WTC11 (cell line): ENCODE results near the gene CTAGE9. TPM values are rescaled to one million over a fixed set of nuclear protein-coding genes. Genes with fewer than 3 reads are reported as not detected.

Experiments used
- ATAC-seq: fragments of 200-7000 bp; cut with Tn5 transposase; 2 replicates; pipeline ENCODE4 v1.10.0; 2021; ENCODE audit warnings: mild to moderate bottlenecking, moderate library complexity
- CTCF ChIA-PET: fragments of 300-600 bp; sonication (Branson Sonifier 250); formaldehyde crosslinking; loops from one replicate; lab custom pipeline; 2021; ENCODE audit warnings: antibody characterized with exemption; lab: Charles Lee
- POLR2A ChIA-PET: fragments of 350-600 bp; sonication (Branson Sonifier 250); formaldehyde crosslinking; loops from one replicate; lab custom pipeline; 2021; ENCODE audit warnings: antibody characterized with exemption; lab: Charles Lee
- DNase-seq: peaks from one replicate; pipeline ENCODE4 v3.0.0; 2021; ENCODE audit warnings: low spot score
- H3K27ac Mint-ChIP-seq: 2 replicates; pipeline ENCODE4 v1.8.0; 2021; ENCODE audit warnings: mixed read lengths
- H3K27me3 Mint-ChIP-seq: 2 replicates; pipeline ENCODE4 v1.8.0; 2021; ENCODE audit warnings: low read depth, mild to moderate bottlenecking, moderate library complexity, mixed read lengths
- H3K36me3 Mint-ChIP-seq: 2 replicates; pipeline ENCODE4 v1.8.0; 2021; ENCODE audit warnings: mixed read lengths
- H3K4me1 Mint-ChIP-seq: 2 replicates; pipeline ENCODE4 v1.8.0; 2022; ENCODE audit warnings: mixed read lengths
- H3K4me3 Mint-ChIP-seq: 2 replicates; pipeline ENCODE4 v1.8.0; 2021; ENCODE audit warnings: mild to moderate bottlenecking, moderate library complexity, mixed read lengths
- H3K9me3 Mint-ChIP-seq: 2 replicates; pipeline ENCODE4 v1.8.0; 2021; ENCODE audit warnings: mixed read lengths
- ATF1 ChIP-seq: sonication (generic); formaldehyde crosslinking; IDR thresholded peaks from 2 replicates; pipeline ENCODE4 v1.8.1; 2023; ENCODE audit warnings: mild to moderate bottlenecking, moderate library complexity, missing genetic modification reagents
- ELF4 ChIP-seq: sonication (generic); formaldehyde crosslinking; IDR thresholded peaks from 2 replicates; pipeline ENCODE4 v1.8.1; 2022; ENCODE audit warnings: low read depth, mild to moderate bottlenecking, moderate library complexity, missing genetic modification reagents
- ETV6 ChIP-seq: sonication (generic); formaldehyde crosslinking; IDR thresholded peaks from 2 replicates; pipeline ENCODE4 v1.8.1; 2022; ENCODE audit warnings: mild to moderate bottlenecking, missing genetic modification reagents
- FOXP1 ChIP-seq: sonication (generic); formaldehyde crosslinking; IDR thresholded peaks from 2 replicates; pipeline ENCODE4 v1.8.0; 2022; ENCODE audit warnings: missing genetic modification reagents, mild to moderate bottlenecking, moderate library complexity, borderline replicate concordance
- HMGA2 ChIP-seq: fragments of 250-450 bp; sonication (Bioruptor Pico); IDR thresholded peaks from 2 replicates; pipeline ENCODE4 v1.4.0; 2021; ENCODE audit warnings: mild to moderate bottlenecking, moderate library complexity
- KAT7 ChIP-seq: sonication (generic); formaldehyde crosslinking; IDR thresholded peaks from 2 replicates; pipeline ENCODE4 v1.8.1; 2023; ENCODE audit warnings: missing genetic modification reagents, mild to moderate bottlenecking, borderline replicate concordance
- SMAD4 ChIP-seq: sonication (generic); formaldehyde crosslinking; IDR thresholded peaks from 2 replicates; pipeline ENCODE4 v1.8.0; 2022; ENCODE audit warnings: mild to moderate bottlenecking, missing genetic modification reagents
- TEAD1 ChIP-seq: sonication (generic); formaldehyde crosslinking; IDR thresholded peaks from 2 replicates; pipeline ENCODE4 v1.8.0; 2022; ENCODE audit warnings: mild to moderate bottlenecking, missing genetic modification reagents
- ZNF263 ChIP-seq: sonication (generic); formaldehyde crosslinking; IDR thresholded peaks from 2 replicates; pipeline ENCODE4 v1.8.1; 2022; ENCODE audit warnings: low read depth, mild to moderate bottlenecking, moderate library complexity, missing genetic modification reagents
- ZNF423 ChIP-seq: fragments of 250-450 bp; sonication (Bioruptor Pico); IDR thresholded peaks from 2 replicates; pipeline ENCODE4 v2.1.2; 2022; ENCODE audit warnings: mild to moderate bottlenecking, moderate library complexity
- ZNF671 ChIP-seq: fragments of 250-450 bp; sonication (Bioruptor Pico); IDR thresholded peaks from 2 replicates; pipeline ENCODE4 v1.8.0; 2021; ENCODE audit warnings: mild to moderate bottlenecking
- total RNA-seq: library from RNA; stranded (reverse); gene quantifications from 3 replicates; pipeline ENCODE4 v1.2.3, GENCODE V29; 2021
- TF ChIP-seq, protein P1 (sequence below): sonication (generic); formaldehyde crosslinking; IDR thresholded peaks from 2 replicates; pipeline ENCODE4 v1.8.1; 2023; ENCODE audit warnings: mild to moderate bottlenecking, missing genetic modification reagents, borderline replicate concordance
- TF ChIP-seq, protein P2 (sequence below): sonication (generic); formaldehyde crosslinking; IDR thresholded peaks from 2 replicates; pipeline ENCODE4 v1.8.0; 2023; ENCODE audit warnings: mild to moderate bottlenecking, missing genetic modification reagents
- TF ChIP-seq, protein P3 (sequence below): sonication (generic); formaldehyde crosslinking; IDR thresholded peaks from 2 replicates; pipeline ENCODE4 v1.8.1; 2023; ENCODE audit warnings: mild to moderate bottlenecking, missing genetic modification reagents
- TF ChIP-seq, protein P4 (sequence below): sonication (generic); formaldehyde crosslinking; IDR thresholded peaks from 2 replicates; pipeline ENCODE4 v1.8.1; 2022; ENCODE audit warnings: low read depth, missing genetic modification reagents, borderline replicate concordance
- TF ChIP-seq, protein P5 (sequence below): fragments of 250-450 bp; sonication (Bioruptor Pico); IDR thresholded peaks from 2 replicates; pipeline ENCODE4 v1.9.0; 2021; ENCODE audit warnings: mild to moderate bottlenecking
- TF ChIP-seq, protein P6 (sequence below): sonication (generic); formaldehyde crosslinking; IDR thresholded peaks from 2 replicates; pipeline ENCODE4 v1.8.0; 2022; ENCODE audit warnings: mild to moderate bottlenecking, missing genetic modification reagents
- TF ChIP-seq, protein P7 (sequence below): sonication (generic); formaldehyde crosslinking; conservative IDR thresholded peaks from 2 replicates; pipeline ENCODE4 v1.8.1; 2023; ENCODE audit warnings: mild to moderate bottlenecking, low read depth, missing genetic modification reagents, moderate library complexity
- TF ChIP-seq, protein P8 (sequence below): sonication (generic); formaldehyde crosslinking; IDR thresholded peaks from 2 replicates; pipeline ENCODE4 v1.8.1; 2023; ENCODE audit warnings: mild to moderate bottlenecking, moderate library complexity, missing genetic modification reagents

The CTAGE9 gene
- total RNA-seq, 1 experiment from 2014 or later, result 0.09 TPM

DNA sequence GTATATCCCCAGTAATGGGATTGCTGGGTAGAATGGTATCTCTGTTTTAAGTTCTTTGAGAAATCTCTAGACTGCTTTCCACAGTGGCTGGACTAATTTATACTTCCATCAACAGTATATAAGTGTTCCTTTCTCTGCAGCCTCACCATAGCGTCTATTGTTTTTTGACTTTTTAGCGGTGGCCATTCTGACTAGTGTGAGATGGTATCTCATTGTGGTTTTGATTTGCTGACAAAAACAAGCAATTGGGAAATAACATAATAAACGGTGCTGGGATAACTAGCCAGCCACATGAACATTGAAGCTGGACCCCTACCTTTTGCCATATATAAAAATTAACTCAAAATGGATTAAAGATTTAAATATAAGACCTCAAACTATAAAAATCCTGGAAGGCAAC is 23.8 kb downstream of the CTAGE9 start (continued):
- TF ChIP-seq, protein P1, sequence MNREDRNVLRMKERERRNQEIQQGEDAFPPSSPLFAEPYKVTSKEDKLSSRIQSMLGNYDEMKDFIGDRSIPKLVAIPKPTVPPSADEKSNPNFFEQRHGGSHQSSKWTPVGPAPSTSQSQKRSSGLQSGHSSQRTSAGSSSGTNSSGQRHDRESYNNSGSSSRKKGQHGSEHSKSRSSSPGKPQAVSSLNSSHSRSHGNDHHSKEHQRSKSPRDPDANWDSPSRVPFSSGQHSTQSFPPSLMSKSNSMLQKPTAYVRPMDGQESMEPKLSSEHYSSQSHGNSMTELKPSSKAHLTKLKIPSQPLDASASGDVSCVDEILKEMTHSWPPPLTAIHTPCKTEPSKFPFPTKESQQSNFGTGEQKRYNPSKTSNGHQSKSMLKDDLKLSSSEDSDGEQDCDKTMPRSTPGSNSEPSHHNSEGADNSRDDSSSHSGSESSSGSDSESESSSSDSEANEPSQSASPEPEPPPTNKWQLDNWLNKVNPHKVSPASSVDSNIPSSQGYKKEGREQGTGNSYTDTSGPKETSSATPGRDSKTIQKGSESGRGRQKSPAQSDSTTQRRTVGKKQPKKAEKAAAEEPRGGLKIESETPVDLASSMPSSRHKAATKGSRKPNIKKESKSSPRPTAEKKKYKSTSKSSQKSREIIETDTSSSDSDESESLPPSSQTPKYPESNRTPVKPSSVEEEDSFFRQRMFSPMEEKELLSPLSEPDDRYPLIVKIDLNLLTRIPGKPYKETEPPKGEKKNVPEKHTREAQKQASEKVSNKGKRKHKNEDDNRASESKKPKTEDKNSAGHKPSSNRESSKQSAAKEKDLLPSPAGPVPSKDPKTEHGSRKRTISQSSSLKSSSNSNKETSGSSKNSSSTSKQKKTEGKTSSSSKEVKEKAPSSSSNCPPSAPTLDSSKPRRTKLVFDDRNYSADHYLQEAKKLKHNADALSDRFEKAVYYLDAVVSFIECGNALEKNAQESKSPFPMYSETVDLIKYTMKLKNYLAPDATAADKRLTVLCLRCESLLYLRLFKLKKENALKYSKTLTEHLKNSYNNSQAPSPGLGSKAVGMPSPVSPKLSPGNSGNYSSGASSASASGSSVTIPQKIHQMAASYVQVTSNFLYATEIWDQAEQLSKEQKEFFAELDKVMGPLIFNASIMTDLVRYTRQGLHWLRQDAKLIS (CRISPR knock-in tag), result no peak
- TF ChIP-seq FOXP1 (CRISPR knock-in tag) (no peak), ETV6 (CRISPR knock-in tag) (no peak), KAT7 (CRISPR knock-in tag) (no peak), ZNF263 (CRISPR knock-in tag) (no peak), ZNF671 (CRISPR knock-in tag) (no peak)
- TF ChIP-seq, protein P2, sequence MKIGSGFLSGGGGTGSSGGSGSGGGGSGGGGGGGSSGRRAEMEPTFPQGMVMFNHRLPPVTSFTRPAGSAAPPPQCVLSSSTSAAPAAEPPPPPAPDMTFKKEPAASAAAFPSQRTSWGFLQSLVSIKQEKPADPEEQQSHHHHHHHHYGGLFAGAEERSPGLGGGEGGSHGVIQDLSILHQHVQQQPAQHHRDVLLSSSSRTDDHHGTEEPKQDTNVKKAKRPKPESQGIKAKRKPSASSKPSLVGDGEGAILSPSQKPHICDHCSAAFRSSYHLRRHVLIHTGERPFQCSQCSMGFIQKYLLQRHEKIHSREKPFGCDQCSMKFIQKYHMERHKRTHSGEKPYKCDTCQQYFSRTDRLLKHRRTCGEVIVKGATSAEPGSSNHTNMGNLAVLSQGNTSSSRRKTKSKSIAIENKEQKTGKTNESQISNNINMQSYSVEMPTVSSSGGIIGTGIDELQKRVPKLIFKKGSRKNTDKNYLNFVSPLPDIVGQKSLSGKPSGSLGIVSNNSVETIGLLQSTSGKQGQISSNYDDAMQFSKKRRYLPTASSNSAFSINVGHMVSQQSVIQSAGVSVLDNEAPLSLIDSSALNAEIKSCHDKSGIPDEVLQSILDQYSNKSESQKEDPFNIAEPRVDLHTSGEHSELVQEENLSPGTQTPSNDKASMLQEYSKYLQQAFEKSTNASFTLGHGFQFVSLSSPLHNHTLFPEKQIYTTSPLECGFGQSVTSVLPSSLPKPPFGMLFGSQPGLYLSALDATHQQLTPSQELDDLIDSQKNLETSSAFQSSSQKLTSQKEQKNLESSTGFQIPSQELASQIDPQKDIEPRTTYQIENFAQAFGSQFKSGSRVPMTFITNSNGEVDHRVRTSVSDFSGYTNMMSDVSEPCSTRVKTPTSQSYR (CRISPR knock-in tag), result no peak
- TF ChIP-seq, protein P3, sequence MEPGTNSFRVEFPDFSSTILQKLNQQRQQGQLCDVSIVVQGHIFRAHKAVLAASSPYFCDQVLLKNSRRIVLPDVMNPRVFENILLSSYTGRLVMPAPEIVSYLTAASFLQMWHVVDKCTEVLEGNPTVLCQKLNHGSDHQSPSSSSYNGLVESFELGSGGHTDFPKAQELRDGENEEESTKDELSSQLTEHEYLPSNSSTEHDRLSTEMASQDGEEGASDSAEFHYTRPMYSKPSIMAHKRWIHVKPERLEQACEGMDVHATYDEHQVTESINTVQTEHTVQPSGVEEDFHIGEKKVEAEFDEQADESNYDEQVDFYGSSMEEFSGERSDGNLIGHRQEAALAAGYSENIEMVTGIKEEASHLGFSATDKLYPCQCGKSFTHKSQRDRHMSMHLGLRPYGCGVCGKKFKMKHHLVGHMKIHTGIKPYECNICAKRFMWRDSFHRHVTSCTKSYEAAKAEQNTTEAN (CRISPR knock-in tag), result no peak
- TF ChIP-seq, protein P4, sequence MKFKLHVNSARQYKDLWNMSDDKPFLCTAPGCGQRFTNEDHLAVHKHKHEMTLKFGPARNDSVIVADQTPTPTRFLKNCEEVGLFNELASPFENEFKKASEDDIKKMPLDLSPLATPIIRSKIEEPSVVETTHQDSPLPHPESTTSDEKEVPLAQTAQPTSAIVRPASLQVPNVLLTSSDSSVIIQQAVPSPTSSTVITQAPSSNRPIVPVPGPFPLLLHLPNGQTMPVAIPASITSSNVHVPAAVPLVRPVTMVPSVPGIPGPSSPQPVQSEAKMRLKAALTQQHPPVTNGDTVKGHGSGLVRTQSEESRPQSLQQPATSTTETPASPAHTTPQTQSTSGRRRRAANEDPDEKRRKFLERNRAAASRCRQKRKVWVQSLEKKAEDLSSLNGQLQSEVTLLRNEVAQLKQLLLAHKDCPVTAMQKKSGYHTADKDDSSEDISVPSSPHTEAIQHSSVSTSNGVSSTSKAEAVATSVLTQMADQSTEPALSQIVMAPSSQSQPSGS (CRISPR knock-in tag), result no peak

DNA sequence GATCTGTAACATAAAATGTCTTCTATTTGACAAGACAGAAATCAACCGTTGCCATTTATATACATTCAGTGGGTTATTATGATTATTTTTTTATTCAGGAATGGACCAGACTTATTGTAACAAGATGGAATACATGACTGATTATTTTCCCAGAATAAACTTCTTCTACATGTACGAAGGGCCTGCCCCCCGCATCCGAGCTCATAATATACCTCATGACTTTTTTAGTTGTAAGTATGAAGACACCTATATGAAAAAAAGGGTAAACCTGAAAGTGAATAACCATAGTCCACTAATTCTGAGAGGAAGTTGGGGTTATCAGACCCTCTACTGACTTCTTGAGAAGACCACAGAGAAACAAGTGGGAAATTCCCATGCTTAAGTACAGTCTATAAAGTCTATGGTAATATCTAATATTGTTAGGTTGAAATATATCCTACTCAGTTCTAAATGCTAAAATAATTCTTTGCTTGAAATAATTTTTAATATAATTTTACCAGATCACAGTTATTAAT is 25.5 kb downstream of the CTAGE9 start:
- Mint-ChIP-seq H3K27ac (no peak overlapping the region), H3K9me3 (peaks cover 4% of the 10 kb centered on the region), H3K36me3 (no peaks in the 10 kb centered on the region), H3K4me1 (peaks cover 11% of the 10 kb centered on the region), H3K4me3 (no peak overlapping the region), H3K27me3 (peaks cover 15% of the 10 kb centered on the region)
- TF ChIP-seq ATF1, result no peak
- TF ChIP-seq, protein P5, sequence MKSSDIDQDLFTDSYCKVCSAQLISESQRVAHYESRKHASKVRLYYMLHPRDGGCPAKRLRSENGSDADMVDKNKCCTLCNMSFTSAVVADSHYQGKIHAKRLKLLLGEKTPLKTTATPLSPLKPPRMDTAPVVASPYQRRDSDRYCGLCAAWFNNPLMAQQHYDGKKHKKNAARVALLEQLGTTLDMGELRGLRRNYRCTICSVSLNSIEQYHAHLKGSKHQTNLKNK (CRISPR knock-in tag), result no peak
- no peak for TF ChIP-seq ETV6 (CRISPR knock-in tag)
- TF ChIP-seq, protein P6, sequence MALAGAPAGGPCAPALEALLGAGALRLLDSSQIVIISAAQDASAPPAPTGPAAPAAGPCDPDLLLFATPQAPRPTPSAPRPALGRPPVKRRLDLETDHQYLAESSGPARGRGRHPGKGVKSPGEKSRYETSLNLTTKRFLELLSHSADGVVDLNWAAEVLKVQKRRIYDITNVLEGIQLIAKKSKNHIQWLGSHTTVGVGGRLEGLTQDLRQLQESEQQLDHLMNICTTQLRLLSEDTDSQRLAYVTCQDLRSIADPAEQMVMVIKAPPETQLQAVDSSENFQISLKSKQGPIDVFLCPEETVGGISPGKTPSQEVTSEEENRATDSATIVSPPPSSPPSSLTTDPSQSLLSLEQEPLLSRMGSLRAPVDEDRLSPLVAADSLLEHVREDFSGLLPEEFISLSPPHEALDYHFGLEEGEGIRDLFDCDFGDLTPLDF (CRISPR knock-in tag), result no peak
- TF ChIP-seq, protein P7, sequence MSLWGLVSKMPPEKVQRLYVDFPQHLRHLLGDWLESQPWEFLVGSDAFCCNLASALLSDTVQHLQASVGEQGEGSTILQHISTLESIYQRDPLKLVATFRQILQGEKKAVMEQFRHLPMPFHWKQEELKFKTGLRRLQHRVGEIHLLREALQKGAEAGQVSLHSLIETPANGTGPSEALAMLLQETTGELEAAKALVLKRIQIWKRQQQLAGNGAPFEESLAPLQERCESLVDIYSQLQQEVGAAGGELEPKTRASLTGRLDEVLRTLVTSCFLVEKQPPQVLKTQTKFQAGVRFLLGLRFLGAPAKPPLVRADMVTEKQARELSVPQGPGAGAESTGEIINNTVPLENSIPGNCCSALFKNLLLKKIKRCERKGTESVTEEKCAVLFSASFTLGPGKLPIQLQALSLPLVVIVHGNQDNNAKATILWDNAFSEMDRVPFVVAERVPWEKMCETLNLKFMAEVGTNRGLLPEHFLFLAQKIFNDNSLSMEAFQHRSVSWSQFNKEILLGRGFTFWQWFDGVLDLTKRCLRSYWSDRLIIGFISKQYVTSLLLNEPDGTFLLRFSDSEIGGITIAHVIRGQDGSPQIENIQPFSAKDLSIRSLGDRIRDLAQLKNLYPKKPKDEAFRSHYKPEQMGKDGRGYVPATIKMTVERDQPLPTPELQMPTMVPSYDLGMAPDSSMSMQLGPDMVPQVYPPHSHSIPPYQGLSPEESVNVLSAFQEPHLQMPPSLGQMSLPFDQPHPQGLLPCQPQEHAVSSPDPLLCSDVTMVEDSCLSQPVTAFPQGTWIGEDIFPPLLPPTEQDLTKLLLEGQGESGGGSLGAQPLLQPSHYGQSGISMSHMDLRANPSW, result no peak
- no peak for TF ChIP-seq TEAD1 (CRISPR knock-in tag)
- TF ChIP-seq SMAD4 (CRISPR knock-in tag), result no peak
- no peak for TF ChIP-seq ELF4 (CRISPR knock-in tag)
- TF ChIP-seq HMGA2 (CRISPR knock-in tag), result no peak
- TF ChIP-seq, protein P8, sequence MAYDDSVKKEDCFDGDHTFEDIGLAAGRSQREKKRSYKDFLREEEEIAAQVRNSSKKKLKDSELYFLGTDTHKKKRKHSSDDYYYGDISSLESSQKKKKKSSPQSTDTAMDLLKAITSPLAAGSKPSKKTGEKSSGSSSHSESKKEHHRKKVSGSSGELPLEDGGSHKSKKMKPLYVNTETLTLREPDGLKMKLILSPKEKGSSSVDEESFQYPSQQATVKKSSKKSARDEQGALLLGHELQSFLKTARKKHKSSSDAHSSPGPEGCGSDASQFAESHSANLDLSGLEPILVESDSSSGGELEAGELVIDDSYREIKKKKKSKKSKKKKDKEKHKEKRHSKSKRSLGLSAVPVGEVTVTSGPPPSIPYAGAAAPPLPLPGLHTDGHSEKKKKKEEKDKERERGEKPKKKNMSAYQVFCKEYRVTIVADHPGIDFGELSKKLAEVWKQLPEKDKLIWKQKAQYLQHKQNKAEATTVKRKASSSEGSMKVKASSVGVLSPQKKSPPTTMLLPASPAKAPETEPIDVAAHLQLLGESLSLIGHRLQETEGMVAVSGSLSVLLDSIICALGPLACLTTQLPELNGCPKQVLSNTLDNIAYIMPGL (CRISPR knock-in tag), result no peak
- TF ChIP-seq ZNF423 (CRISPR knock-in tag), result no peak
- POLR2A ChIA-PET, result no interaction called here
- no peak for ATAC-seq
- no peak for DNase-seq
- CTCF ChIA-PET, result no interaction called here
